GM23338 (cell line): ENCODE measurements around the gene EID2. TPM values are rescaled to one million over a fixed set of nuclear protein-coding genes. Genes with fewer than 3 reads are reported as not detected.
A peak's percentile ranks its signal among the peaks of the same experiment; 100 is the strongest.

Experiments used
- ATAC-seq: fragments of 200-7000 bp; cut with Tn5 transposase; 3 replicates; pipeline ENCODE4 v1.9.1; 2020
- DNase-seq: peaks from one replicate; pipeline ENCODE4 v3.0.0-alpha.2; 2015; ENCODE audit warnings: low spot score
- H2AFZ ChIP-seq: fragments of 200-600 bp; sonication (generic); 2 replicates; pipeline ENCODE4 v1.8.0; 2016; ENCODE audit warnings: antibody characterized with exemption, mild to moderate bottlenecking, moderate library complexity
- H3F3A ChIP-seq: fragments of 200-600 bp; sonication (generic); replicated peaks from 2 replicates; pipeline ENCODE4 v1.8.0; 2017; ENCODE audit warnings: antibody characterized with exemption, mixed run types, low read depth
- H3K27ac ChIP-seq: fragments of 200-600 bp; sonication (generic); 2 replicates; pipeline ENCODE4 v1.6.1; 2016; ENCODE audit warnings: low read depth
- H3K27me3 ChIP-seq: fragments of 200-600 bp; sonication (generic); 2 replicates; pipeline ENCODE4 v1.8.0; 2016; ENCODE audit warnings: mild to moderate bottlenecking, mixed run types, moderate library complexity; ENCODE audit not compliant: insufficient read depth
- H3K36me3 ChIP-seq: fragments of 200-600 bp; sonication (generic); 2 replicates; pipeline ENCODE4 v1.8.0; 2016; ENCODE audit warnings: mild to moderate bottlenecking; ENCODE audit not compliant: insufficient read depth
- H3K4me1 ChIP-seq: fragments of 200-600 bp; sonication (generic); 2 replicates; pipeline ENCODE4 v1.8.0; 2016; ENCODE audit warnings: mild to moderate bottlenecking, moderate library complexity; ENCODE audit not compliant: insufficient read depth
- H3K4me2 ChIP-seq: fragments of 200-600 bp; sonication (generic); 2 replicates; pipeline ENCODE4 v1.7.1; 2017; ENCODE audit warnings: mixed run types
- H3K4me3 ChIP-seq: fragments of 200-600 bp; sonication (generic); 2 replicates; pipeline ENCODE4 v1.6.1; 2016; ENCODE audit warnings: mixed run types
- H3K79me2 ChIP-seq: fragments of 200-600 bp; sonication (generic); replicated peaks from 2 replicates; pipeline ENCODE4 v1.8.0; 2017; ENCODE audit warnings: mild to moderate bottlenecking; ENCODE audit not compliant: insufficient read depth
- H3K9me2 ChIP-seq: fragments of 200-600 bp; sonication (generic); 2 replicates; pipeline ENCODE4 v1.8.0; 2017; ENCODE audit not compliant: insufficient read depth
- H4K20me1 ChIP-seq: fragments of 200-600 bp; sonication (generic); replicated peaks from 2 replicates; pipeline ENCODE4 v1.8.0; 2017; ENCODE audit warnings: mild to moderate bottlenecking; ENCODE audit not compliant: insufficient read depth
- H3K27ac Mint-ChIP-seq: 2 replicates; pipeline ENCODE4 v1.8.0; 2020; ENCODE audit warnings: inconsistent platforms, mild to moderate bottlenecking, moderate library complexity, mixed read lengths
- H3K27me3 Mint-ChIP-seq: 3 replicates; pipeline ENCODE4 v1.8.0; 2022; ENCODE audit warnings: low read depth, mild to moderate bottlenecking, moderate library complexity, mixed read lengths, inconsistent platforms; ENCODE audit not compliant: insufficient read depth, poor library complexity
- H3K36me3 Mint-ChIP-seq: 3 replicates; pipeline ENCODE4 v1.8.0; 2021; ENCODE audit warnings: low read depth, mild to moderate bottlenecking, inconsistent platforms, moderate library complexity, mixed read lengths
- H3K4me1 Mint-ChIP-seq: 3 replicates; pipeline ENCODE4 v1.8.0; 2020; ENCODE audit warnings: mild to moderate bottlenecking, inconsistent platforms, mixed read lengths
- H3K4me3 Mint-ChIP-seq: 3 replicates; pipeline ENCODE4 v1.8.0; 2021; ENCODE audit warnings: moderate library complexity, mild to moderate bottlenecking, inconsistent platforms, mixed read lengths
- H3K9me3 Mint-ChIP-seq: 3 replicates; pipeline ENCODE4 v1.8.0; 2020; ENCODE audit warnings: moderate library complexity, mild to moderate bottlenecking, inconsistent platforms, mixed read lengths
- CREB1 ChIP-seq: fragments of 250-450 bp; sonication (Bioruptor Pico); IDR thresholded peaks from 2 replicates; pipeline ENCODE4 v1.5.0; 2020; ENCODE audit warnings: low read depth, mild to moderate bottlenecking, moderate library complexity
- EZH2 ChIP-seq: fragments of 200-600 bp; sonication (generic); IDR thresholded peaks from one replicate; pipeline ENCODE4 v1.8.0; 2017; ENCODE audit warnings: antibody characterized with exemption, mild to moderate bottlenecking, low read depth; ENCODE audit not compliant: unreplicated experiment
- EZH2phosphoT487 ChIP-seq: fragments of 200-600 bp; sonication (generic); IDR thresholded peaks from one replicate; pipeline ENCODE4 v1.8.1; 2018; ENCODE audit warnings: antibody characterized with exemption; ENCODE audit not compliant: unreplicated experiment
- NANOG ChIP-seq: IDR thresholded peaks from 2 replicates; pipeline ENCODE4 v1.6.1; 2016; ENCODE audit warnings: antibody characterized with exemption, borderline replicate concordance
- POLR2AphosphoS5 ChIP-seq: IDR thresholded peaks from 2 replicates; pipeline ENCODE4 v1.6.1; 2016; ENCODE audit warnings: antibody characterized with exemption, low read depth
- STAT1 ChIP-seq: IDR thresholded peaks from one replicate; pipeline ENCODE4 v1.6.1; 2016; ENCODE audit warnings: antibody characterized with exemption; ENCODE audit not compliant: unreplicated experiment
- ZNF114 ChIP-seq: fragments of 250-450 bp; sonication (Bioruptor Pico); IDR thresholded peaks from 2 replicates; pipeline ENCODE4 v1.5.0; 2020; ENCODE audit warnings: mild to moderate bottlenecking, moderate library complexity
- polyA plus RNA-seq: library from polyadenylated mRNA; unstranded; fragments of >200 nt; fragmentation: Nextera tagmentation; extraction: Ambion mirVana; gene quantifications from 2 replicates; pipeline ENCODE4 v1.2.1, GENCODE V29; 2016
- total RNA-seq: library from RNA; depleted of rRNA; stranded (reverse); fragments of >200 nt; shearing (Covaris generic); gene quantifications from 2 replicates; pipeline ENCODE4 v1.2.3, GENCODE V29; 2014
- TF ChIP-seq, protein P1 (sequence below), 2 experiments: fragments of 200-600 bp in 1 of 2; sonication (generic) in 1 of 2; conservative IDR thresholded peaks; 2 replicates each; pipeline versions ENCODE4 v1.5.1 to v1.6.1; 2016 to 2017; ENCODE audit warnings: antibody characterized with exemption in 2 of 2, low read depth in 2 of 2, mild to moderate bottlenecking in 2 of 2, moderate library complexity in 1 of 2
- TF ChIP-seq, protein P2 (sequence below): IDR thresholded peaks from 2 replicates; pipeline ENCODE4 v1.6.1; 2016; ENCODE audit warnings: antibody characterized with exemption

EID2 gene
- total and polyA plus RNA-seq, 2 experiments from 2014 or later: 24.4 to 25.2 TPM

DNA sequence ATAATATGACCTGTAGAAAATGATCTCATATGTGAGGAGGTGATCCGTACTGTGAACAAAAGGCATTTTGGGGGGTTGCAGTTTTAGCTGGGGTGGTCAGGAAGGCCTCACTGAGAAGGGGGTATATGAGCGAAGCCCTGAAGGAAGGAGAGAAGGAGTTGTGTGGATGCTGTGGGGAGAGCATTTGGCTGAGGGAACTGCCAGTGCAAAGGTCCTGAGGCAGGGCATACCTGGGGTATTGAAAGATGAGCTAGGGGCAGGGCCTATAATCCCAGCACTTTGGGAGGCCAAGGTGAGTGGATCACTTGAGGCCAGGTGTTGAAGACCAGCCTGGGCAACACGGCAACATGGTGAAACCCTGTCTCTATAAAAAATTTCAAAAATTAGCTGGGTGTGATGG is 22.5 kb downstream of the EID2 start:
- Histone ChIP-seq H3K27ac (no peak overlapping the region), H3K27me3 (peaks cover 17% of the 10 kb centered on the region), H3K79me2 (peaks cover 16% of the 10 kb centered on the region), H3K4me1 (peaks cover 15% of the 10 kb centered on the region; the same call in 1 of the 2 replicates), H3K4me3 (peak overlapping the region; percentile 99; the same call in 1 of the 2 replicates), H4K20me1 (0 out of 2 replicates have a peak, but pooled peaks cover 4% of the 10 kb centered on the region), H2AFZ (no peak overlapping the region), H3K36me3 (no peaks in the 10 kb centered on the region; the same call in 1 of the 2 replicates), H3F3A (0 out of 2 replicates have a peak, but pooled peaks cover 14% of the 10 kb centered on the region), H3K9me2 (no peaks in the 10 kb centered on the region), H3K4me2 (no peak overlapping the region)
- Mint-ChIP-seq H3K27ac (no peak overlapping the region), H3K4me3 (peak overlapping the region; percentile 88), H3K36me3 (peaks cover 28% of the 10 kb centered on the region), H3K27me3 (peaks cover 29% of the 10 kb centered on the region), H3K4me1 (peaks cover 25% of the 10 kb centered on the region), H3K9me3 (peaks cover 9% of the 10 kb centered on the region; the same call in 2 of the 3 replicates)
- ATAC-seq: no peak
- TF ChIP-seq STAT1: no peak
- TF ChIP-seq, protein P1, sequence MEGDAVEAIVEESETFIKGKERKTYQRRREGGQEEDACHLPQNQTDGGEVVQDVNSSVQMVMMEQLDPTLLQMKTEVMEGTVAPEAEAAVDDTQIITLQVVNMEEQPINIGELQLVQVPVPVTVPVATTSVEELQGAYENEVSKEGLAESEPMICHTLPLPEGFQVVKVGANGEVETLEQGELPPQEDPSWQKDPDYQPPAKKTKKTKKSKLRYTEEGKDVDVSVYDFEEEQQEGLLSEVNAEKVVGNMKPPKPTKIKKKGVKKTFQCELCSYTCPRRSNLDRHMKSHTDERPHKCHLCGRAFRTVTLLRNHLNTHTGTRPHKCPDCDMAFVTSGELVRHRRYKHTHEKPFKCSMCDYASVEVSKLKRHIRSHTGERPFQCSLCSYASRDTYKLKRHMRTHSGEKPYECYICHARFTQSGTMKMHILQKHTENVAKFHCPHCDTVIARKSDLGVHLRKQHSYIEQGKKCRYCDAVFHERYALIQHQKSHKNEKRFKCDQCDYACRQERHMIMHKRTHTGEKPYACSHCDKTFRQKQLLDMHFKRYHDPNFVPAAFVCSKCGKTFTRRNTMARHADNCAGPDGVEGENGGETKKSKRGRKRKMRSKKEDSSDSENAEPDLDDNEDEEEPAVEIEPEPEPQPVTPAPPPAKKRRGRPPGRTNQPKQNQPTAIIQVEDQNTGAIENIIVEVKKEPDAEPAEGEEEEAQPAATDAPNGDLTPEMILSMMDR (conservative IDR thresholded peaks at IDR 0.05; ENCODE audit: low read depth in 2 of 2): no peak
- DNase-seq: no peak

DNA sequence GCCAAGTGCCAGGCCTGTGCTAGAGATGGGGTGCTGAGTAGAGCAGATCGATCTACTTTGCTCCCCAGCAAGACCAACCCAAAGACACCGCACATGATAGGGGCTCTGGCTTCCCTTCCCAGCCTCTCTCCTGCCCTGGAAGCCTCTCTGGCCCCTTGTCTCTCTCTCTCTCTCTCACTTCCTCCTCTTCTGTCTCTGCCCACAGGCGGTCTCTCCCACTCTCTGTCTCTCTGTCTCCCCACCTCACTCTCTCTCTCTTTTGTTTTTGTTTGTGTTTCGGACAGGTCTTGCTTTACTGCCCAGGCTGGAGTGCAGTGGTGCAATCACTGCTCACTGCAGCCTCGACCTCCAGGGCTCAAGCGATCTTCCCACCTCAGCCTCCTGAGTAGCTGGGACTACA is 23.7 kb downstream of the EID2 start:
- peak; percentile 37 for DNase-seq
- H3K4me3 ChIP-seq: peak overlapping the region; percentile 99
- peaks cover 17% of the 10 kb centered on the region for H3K27me3 ChIP-seq
- H3K27ac ChIP-seq: no peak overlapping the region
- Mint-ChIP-seq H3K27me3 (peaks cover 31% of the 10 kb centered on the region), H3K36me3 (peaks cover 28% of the 10 kb centered on the region), H3K27ac (peak overlapping the region; percentile 92), H3K9me3 (peaks cover 9% of the 10 kb centered on the region; the same call in 2 of the 3 replicates), H3K4me1 (peaks cover 25% of the 10 kb centered on the region), H3K4me3 (peak overlapping the region; percentile 88)
- H3K36me3 ChIP-seq: no peaks in the 10 kb centered on the region
- H4K20me1 ChIP-seq: 0 out of 2 replicates have a peak, but pooled peaks cover 4% of the 10 kb centered on the region
- TF ChIP-seq EZH2phosphoT487 (no peak), NANOG (no peak)
- TF ChIP-seq, protein P2, sequence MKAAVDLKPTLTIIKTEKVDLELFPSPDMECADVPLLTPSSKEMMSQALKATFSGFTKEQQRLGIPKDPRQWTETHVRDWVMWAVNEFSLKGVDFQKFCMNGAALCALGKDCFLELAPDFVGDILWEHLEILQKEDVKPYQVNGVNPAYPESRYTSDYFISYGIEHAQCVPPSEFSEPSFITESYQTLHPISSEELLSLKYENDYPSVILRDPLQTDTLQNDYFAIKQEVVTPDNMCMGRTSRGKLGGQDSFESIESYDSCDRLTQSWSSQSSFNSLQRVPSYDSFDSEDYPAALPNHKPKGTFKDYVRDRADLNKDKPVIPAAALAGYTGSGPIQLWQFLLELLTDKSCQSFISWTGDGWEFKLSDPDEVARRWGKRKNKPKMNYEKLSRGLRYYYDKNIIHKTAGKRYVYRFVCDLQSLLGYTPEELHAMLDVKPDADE: no peak
- peak; percentile 1 for ATAC-seq
- H3F3A ChIP-seq: 0 out of 2 replicates have a peak, but pooled peaks cover 14% of the 10 kb centered on the region
- H3K9me2 ChIP-seq: no peaks in the 10 kb centered on the region
- peaks cover 15% of the 10 kb centered on the region; the same call in 1 of the 2 replicates for H3K4me1 ChIP-seq
- H2AFZ ChIP-seq: peak overlapping the region; percentile 97; the same call in 1 of the 2 replicates
- peak overlapping the region; percentile 94 for H3K4me2 ChIP-seq
- H3K79me2 ChIP-seq: peaks cover 16% of the 10 kb centered on the region

DNA sequence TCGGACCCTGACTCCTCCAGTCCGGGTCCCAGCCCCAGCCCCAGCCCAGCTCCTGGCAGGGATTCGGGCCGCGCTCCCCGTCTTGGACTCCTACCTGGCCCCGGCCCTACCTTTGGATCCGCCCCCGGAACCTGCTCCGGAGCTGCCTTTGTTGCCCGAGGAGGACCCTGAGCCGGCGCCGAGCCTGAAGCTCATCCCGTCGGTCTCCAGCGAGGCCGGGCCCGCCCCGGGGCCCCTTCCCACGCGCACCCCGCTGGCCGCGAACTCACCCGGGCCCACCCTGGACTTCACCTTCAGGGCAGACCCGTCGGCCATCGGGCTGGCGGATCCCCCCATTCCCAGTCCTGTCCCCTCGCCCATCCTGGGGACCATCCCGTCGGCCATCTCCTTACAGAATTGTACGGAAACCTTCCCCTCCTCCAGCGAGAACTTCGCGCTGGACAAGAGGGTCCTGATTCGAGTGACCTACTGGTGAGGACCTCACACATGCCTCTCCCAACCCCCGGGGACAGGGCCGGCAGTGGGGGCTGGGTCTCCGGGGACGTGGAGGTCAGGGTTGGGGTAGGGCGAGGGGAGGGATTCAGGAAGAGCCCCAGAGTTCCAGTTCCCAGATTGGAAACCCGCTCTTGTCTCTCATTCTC is 24.3 kb downstream of the EID2 start:
- Histone ChIP-seq H3F3A (0 out of 2 replicates have a peak, but pooled peaks cover 11% of the 10 kb centered on the region), H3K4me3 (peak overlapping the region; percentile 99), H3K4me1 (peaks cover 15% of the 10 kb centered on the region; the same call in 1 of the 2 replicates), H3K27me3 (peaks cover 17% of the 10 kb centered on the region), H3K9me2 (no peaks in the 10 kb centered on the region), H4K20me1 (0 out of 2 replicates have a peak, but pooled peaks cover 4% of the 10 kb centered on the region), H2AFZ (peak overlapping the region; percentile 97), H3K79me2 (peaks cover 16% of the 10 kb centered on the region), H3K36me3 (no peaks in the 10 kb centered on the region), H3K27ac (peak overlapping the region; percentile 92), H3K4me2 (peak overlapping the region; percentile 94)
- Mint-ChIP-seq H3K36me3 (peaks cover 25% of the 10 kb centered on the region), H3K4me3 (peak overlapping the region; percentile 88), H3K9me3 (peaks cover 9% of the 10 kb centered on the region; the same call in 2 of the 3 replicates), H3K27ac (peak overlapping the region; percentile 92), H3K27me3 (peaks cover 31% of the 10 kb centered on the region), H3K4me1 (peaks cover 25% of the 10 kb centered on the region)
- TF ChIP-seq POLR2AphosphoS5: peak; percentile 28; the same call in 1 of the 2 replicates
- no peak for TF ChIP-seq EZH2
- TF ChIP-seq ZNF114 (CRISPR knock-in tag): no peak
- 0 out of 2 replicates have a peak, but pooled peaks have one; percentile 3 for TF ChIP-seq CREB1 (CRISPR knock-in tag)
- TF ChIP-seq, protein P2: no peak
- peak; percentile 82 for ATAC-seq
- DNase-seq: peak; percentile 95
